ENCODE data around the gene ENDOG. TPM values are rescaled to one million over a fixed set of nuclear protein-coding genes. Genes with fewer than 3 reads are reported as not detected.
"Not testable (repeated sequence)": the region's sequence is repeated elsewhere in the genome, so short reads cannot be mapped to it uniquely, and the experiment has no call there.

Gene ENDOG
- polyA plus RNA-seq, 12 donors = 7.0 to 23.3 (median 13.3) TPM; not detected in 2

- no peak for DNase-seq
These were observed 7.8 kb downstream of the ENDOG start for GRCh38 chr9:128825923-128826700.

DNA sequence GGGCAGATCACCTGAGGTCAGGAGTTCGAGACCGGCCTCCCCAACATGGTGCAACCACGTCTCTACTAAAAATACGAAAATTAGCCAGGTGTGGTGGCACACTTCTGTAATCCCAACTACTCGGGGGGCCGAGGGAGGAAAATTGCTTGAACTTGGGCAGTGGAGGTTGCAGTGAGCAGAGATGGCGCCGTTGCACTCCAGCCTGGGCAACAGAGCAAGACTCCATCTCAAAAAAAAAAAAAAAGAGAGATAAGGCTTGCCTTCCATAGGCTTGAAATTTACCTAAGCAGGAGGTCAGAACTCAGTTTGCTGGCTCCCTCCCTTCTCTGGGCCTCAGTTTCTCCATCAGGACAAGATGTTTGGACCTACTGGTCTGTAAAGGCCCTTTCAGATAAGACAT, 10.0 kb downstream of the ENDOG start:
- DNase-seq = no peak

DNA sequence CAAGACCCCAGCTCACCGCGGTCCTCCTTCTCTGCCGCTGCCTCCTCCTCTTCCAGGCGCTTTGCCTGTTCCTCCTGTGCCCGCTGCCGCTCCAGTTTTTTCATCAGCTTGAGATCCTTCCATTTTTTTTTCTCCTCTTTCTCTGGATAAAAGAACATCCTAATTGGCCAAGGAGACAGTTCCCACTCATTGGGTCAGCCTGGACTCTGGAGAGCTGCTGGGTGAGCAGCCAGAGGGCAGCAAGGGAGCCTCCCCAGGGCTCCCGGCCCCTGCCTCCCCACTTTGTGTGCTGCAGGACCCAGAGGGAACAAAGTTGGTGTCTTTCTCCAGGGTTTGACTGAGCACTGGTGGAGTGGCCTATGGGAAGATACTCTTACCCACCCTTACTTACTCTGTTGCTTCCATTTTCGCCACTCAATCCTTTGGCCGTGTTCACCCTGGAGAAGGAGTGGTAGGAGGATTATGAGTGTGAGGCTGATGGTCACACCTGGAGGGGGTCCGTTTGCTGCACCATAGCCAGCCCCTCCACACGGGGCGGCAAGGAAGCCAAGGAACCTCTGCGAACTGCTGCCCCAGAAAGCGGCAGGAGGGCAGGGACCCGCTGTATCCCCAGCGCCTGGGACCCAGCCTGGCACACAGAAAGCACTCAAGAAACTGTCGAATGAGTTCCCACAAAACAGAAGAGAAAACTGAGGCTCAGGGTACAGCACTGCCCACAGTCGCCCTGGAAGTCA, 10.6 kb downstream of the ENDOG start:
- no peak for DNase-seq

GRCh38 chr9:128829477-128830251, 11.4 kb downstream of the ENDOG start, which contains the start of gene SPOUT1:
SPOUT1 (minus strand) TSS chr9:128829794; CDS start chr9:128829780, 14 bp downstream.
- DNase-seq = peak; percentile 95

GRCh38 chr9:128833696-128834095, 15.4 kb downstream of the ENDOG start:
- DNase-seq = no peak

- DNase-seq = no peak
These were observed 17.2 kb downstream of the ENDOG start for GRCh38 chr9:128835246-128836210.

GRCh38 chr9:128836509-128837145, 18.3 kb downstream of the ENDOG start:
- no peak for DNase-seq

DNA sequence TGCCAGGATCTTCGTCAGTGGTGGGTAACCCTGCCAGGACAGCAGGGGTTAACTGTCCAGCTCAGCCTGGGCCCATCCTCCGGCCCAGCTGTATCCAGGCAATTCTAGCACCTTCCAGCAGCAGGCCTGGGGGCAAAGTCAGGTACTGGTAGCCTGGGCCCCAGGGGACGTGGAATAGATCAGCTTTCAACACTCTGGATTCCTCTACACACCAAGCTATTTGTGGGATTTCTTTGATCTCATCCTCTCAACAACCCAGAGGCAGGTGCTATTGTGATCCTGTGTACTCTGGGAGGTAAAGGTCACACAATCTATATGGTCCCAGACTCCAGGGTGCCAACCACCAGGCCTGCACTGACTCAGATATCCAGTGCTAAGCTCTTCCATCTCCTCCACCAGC, 20.0 kb downstream of the ENDOG start:
- no peak for DNase-seq

DNA sequence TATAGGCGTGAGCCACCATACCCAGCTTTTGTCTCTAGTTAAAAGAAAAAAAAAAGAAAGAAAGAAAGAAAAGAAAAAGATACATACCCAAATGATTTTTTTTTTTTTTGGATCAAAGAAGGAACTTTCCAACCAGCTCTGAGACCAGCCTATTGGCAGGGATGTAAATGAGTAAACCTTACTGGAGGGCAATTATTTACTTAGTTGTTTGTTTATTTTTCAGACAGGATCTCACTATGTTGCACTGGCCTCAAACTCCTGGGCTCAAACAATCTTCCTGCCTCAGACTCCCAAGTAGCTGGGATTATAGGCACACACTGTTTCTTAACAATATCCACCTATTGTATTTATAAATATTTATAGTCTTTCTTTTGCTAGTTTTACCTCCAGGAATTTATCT, 22.2 kb downstream of the ENDOG start:
- no peak for DNase-seq

DNA sequence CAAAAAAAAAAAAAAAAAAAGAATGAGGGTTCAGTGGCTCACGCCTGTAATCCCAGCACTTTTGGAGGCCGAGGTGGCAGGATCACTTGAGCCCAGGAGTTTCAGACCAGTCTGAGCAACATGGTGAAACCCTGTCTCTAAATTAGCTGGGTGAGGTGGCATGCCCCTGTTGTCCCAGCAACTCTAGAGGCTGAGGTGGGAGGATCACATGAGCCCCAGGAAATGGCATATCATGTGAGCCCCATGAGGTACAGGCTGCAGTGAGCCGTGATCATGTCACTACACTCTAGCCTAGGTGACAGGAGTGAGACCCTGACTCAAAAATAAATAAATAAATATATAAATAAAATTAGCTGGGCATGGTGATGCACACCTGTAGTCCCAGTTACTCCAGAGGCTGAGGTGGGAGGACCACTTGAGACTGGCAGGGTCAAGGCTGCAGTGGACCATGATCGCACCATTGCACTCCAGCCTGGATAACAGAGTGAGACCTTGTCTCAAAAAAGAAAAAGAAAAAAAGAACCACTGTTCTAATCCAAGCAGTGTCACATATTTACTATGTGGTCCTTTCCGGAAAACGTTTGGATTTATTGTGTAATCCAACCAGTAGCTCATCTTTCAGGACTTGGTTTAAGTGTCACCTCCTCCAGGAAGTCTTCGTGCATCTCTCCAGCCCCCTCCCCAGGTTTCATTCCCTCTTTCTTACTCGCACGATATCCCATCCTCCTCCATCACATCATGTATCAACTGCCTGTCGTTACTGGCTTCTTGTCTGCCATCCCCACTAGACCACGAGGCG, 23.6 kb downstream of the ENDOG start:
- no peak for DNase-seq

- not testable (repeated sequence) for DNase-seq
These were observed 24.9 kb downstream of the ENDOG start for GRCh38 chr9:128843171-128843570.

GRCh38 chr9:128845186-128845931, 27.1 kb downstream of the ENDOG start:
- no peak for DNase-seq

DNA sequence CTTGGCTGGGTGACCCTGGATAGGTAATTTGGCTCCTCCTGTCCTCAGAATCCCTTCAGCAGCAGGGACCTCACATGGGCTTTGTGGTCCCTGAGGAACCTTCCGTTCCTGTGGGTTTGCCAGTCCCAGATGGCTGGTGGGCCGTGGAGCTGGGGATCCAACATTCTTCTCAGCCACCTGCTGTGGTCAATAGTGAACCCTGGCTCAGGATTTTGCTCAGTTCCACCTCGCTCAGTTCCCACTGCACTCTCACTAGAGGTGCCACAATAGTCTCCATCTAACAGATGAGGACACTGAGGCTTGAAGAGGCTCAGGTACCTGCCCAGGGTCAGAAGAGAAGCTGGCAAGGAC, 28.4 kb downstream of the ENDOG start:
- no peak for DNase-seq

DNA sequence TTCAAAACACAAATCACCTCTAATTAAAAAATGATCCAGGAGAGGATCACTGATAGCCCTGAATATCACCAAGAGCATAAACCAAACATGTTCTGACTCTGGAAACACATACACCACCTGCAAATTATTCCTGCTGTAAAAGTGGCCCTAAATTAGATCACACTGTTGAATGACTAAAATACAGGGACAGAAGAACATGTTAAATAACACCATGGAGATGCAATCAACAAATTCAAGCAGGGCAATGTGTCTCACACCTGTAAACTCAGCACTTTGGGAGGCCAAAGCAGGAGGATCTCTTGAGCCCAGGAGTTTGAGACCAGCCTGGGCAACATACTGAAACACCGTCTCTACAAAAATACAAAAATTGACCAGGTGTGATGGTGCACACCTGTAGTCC, 29.5 kb downstream of the ENDOG start:
- no peak for DNase-seq

DNA sequence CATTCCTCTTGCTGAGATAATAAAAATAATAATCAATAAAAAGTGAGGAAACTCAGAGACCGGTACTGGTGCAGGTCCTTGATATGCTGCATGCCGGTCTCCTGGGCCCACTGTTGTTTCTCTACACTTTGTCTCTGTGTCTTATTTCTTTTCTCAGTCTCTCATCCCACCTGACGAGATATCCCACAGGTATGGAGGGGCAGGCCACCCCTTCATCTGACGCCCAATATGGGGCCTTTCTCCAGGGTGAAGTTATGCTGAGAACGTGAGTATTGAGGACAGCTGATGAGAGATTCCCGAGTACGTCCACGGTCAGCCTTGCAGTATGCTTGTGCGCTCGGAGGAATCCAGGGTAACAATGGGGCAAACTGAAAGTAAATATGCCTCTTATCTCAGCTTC, 32.7 kb downstream of the ENDOG start:
- DNase-seq = not testable (repeated sequence)

DNA sequence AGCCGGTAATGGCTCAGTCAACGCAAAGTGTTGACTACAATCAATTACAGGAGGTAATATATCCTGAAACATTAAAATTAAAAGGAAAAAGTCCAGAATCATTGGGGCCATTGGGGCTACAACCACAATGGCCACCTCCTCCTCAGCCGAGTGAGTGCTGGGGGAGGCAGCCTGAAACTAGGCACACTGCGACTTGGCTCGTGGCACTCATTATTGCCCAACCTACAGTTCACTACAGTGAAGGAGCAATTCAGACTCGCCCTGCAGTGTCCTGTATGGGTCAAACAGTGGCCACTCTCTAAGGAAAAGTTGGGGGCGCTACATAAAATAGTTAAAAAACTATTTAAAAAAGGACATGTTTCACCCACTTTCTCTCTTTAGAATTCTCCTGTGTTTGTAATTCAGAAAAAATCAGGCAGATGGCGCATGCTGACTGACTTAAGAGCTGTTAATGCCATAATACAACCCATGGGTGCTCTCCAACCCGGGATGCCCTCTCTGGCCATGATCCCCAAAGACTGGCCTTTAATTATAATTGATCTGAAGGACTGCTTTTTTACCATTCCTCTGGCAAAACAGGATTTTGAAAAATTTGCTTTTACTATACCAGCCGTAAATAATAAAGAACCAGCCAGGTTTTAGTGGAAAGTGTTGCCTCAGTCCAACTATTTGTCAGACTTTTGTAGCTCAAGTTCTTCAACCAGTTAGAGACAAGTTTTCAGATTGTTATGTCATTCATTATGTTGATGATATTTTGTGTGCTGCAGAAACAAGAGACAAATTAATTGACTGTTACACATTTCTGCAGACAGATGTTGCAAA, 33.7 kb downstream of the ENDOG start:
- DNase-seq = not testable (repeated sequence)

DNA sequence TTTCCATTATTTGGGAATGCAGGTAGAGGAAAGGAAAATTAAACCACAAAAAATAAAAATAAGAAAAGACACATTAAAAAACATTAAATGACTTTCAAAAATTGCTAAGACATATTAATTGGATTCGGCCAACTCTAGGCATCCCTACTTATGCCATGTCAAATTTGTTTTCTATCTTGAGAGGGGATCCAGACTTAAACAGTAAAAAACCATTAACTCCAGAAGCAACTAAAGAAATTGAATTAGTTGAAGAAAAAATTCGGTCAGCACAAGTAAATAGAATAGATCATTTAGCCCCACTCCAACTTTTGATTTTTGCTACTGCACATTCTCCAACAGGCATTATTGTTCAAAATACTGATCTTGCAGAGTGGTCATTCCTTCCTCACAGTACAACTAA, 34.3 kb downstream of the ENDOG start:
- not testable (repeated sequence) for DNase-seq

GRCh38 chr9:128854454-128854853, 36.2 kb downstream of the ENDOG start:
- DNase-seq = not testable (repeated sequence)
